SK-N-SH (cell line): ENCODE results near the gene CFAP97.

ENCODE experiments used
- EZH2phosphoT487 ChIP-seq: fragments of 200-600 bp; sonication (generic); IDR thresholded peaks from 2 replicates; pipeline ENCODE4 v1.6.1; 2017; ENCODE audit warnings: low read depth, mixed run types, mild to moderate bottlenecking, antibody characterized with exemption, moderate library complexity, borderline replicate concordance
- USF2 ChIP-seq: fragments of 150-350 bp; IDR thresholded peaks from 2 replicates; pipeline ENCODE4 v1.6.1; 2017; ENCODE audit warnings: antibody characterized with exemption, low read length, low read depth, borderline replicate concordance

DNA sequence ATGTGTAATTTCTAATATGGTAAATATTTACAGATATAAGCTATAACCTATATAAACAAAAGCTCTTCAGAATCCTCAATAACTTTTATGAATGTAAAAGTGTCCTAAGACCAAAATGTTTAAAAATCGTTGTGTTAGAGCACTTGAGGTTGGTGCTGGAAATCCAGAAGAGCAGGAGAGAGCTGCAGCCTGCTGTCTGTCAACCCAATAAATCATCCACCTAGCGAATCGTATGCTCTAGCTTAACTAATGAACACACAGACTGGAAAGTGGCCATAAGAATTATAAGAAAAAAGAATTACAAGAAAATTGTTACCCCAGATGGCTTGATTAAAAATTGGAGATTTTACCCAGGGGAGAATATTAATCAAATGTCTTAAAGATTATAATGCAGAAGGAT is 17.0 kb downstream of the CFAP97 start:
- TF ChIP-seq EZH2phosphoT487 = no peak
- no peak for TF ChIP-seq USF2
